Measurements from ENCODE around the gene ACSM2B.
"Not testable (repeated sequence)": the region's sequence is repeated elsewhere in the genome, so short reads cannot be mapped to it uniquely, and the experiment has no call there.

ACSM2B gene

GRCh38 chr16:20531795-20532194, 44.4 kb downstream of the ACSM2B start:
- DNase-seq, result not testable (repeated sequence)

- DNase-seq, result no peak
Measured at GRCh38 chr16:20520103-20520502, 56.1 kb downstream of the ACSM2B start.

- DNase-seq, result no peak
Measured at GRCh38 chr16:20519231-20519630, 56.9 kb downstream of the ACSM2B start.

GRCh38 chr16:20517149-20517548, 59.0 kb downstream of the ACSM2B start:
- no peak for DNase-seq

GRCh38 chr16:20515688-20516090, 60.5 kb downstream of the ACSM2B start:
- DNase-seq, result no peak

GRCh38 chr16:20510323-20510722, 65.8 kb downstream of the ACSM2B start:
- DNase-seq, result no peak

- no peak for DNase-seq
Measured at GRCh38 chr16:20507280-20507679, 68.9 kb downstream of the ACSM2B start.

GRCh38 chr16:20504418-20504817, 71.7 kb downstream of the ACSM2B start:
- no peak for DNase-seq

- DNase-seq, result not testable (repeated sequence)
Measured at GRCh38 chr16:20491448-20491847, 84.7 kb downstream of the ACSM2B start.

- not testable (repeated sequence) for DNase-seq
Measured at GRCh38 chr16:20490994-20491393, 85.2 kb downstream of the ACSM2B start.

All from NCI-H2227 treated with DMSO at 0.1 percent for 48 hours (cell line).